Measurements from ENCODE around the gene ANKRD31.
"Not testable (repeated sequence)": the region's sequence is repeated elsewhere in the genome, so short reads cannot be mapped to it uniquely, and the experiment has no call there.

Gene ANKRD31

GRCh38 chr5:75142566-75143136 is 94.0 kb downstream of the ANKRD31 start:
- no peak for FAIRE-seq

- no peak for FAIRE-seq
These were observed 96.4 kb downstream of the ANKRD31 start for GRCh38 chr5:75140277-75140676.

GRCh38 chr5:75138689-75139088 is 98.0 kb downstream of the ANKRD31 start:
- FAIRE-seq: no peak

GRCh38 chr5:75130818-75131349 is 105.8 kb downstream of the ANKRD31 start:
- no peak for FAIRE-seq

GRCh38 chr5:75116856-75117255 is 119.8 kb downstream of the ANKRD31 start:
- no peak for FAIRE-seq

GRCh38 chr5:75114311-75114710 is 122.4 kb downstream of the ANKRD31 start:
- FAIRE-seq: not testable (repeated sequence)

- FAIRE-seq: peak; percentile 25
These were observed 123.1 kb downstream of the ANKRD31 start for GRCh38 chr5:75113354-75114113.

GRCh38 chr5:75108931-75109596 is 127.6 kb downstream of the ANKRD31 start:
- peak; percentile 90 for FAIRE-seq

- FAIRE-seq: peak; percentile 8
These were observed 128.2 kb downstream of the ANKRD31 start for GRCh38 chr5:75108515-75108914.

GRCh38 chr5:75095956-75096355 is 140.7 kb downstream of the ANKRD31 start:
- peak; percentile 19 for FAIRE-seq

GRCh38 chr5:75091597-75091996 is 145.1 kb downstream of the ANKRD31 start:
- FAIRE-seq: no peak

GRCh38 chr5:75089662-75090061 is 147.0 kb downstream of the ANKRD31 start:
- FAIRE-seq: no peak

- no peak for FAIRE-seq
These were observed 147.5 kb downstream of the ANKRD31 start for GRCh38 chr5:75089137-75089536.

GRCh38 chr5:75088648-75089047 is 148.0 kb downstream of the ANKRD31 start:
- FAIRE-seq: no peak

- FAIRE-seq: no peak
These were observed 155.2 kb downstream of the ANKRD31 start for GRCh38 chr5:75081510-75081909.

- FAIRE-seq: not testable (repeated sequence)
These were observed 157.3 kb downstream of the ANKRD31 start for GRCh38 chr5:75079346-75079745.

- no peak for FAIRE-seq
These were observed 158.7 kb downstream of the ANKRD31 start for GRCh38 chr5:75078027-75078426.

GRCh38 chr5:75072061-75072460 is 164.6 kb downstream of the ANKRD31 start:
- no peak for FAIRE-seq

GRCh38 chr5:75071100-75071499 is 165.6 kb downstream of the ANKRD31 start:
- peak; percentile 82 for FAIRE-seq

GRCh38 chr5:75067434-75067833 is 169.2 kb downstream of the ANKRD31 start:
- FAIRE-seq: no peak

- FAIRE-seq: no peak
These were observed 173.7 kb downstream of the ANKRD31 start for GRCh38 chr5:75062925-75063531.

- FAIRE-seq: peak; percentile 39
These were observed 176.6 kb downstream of the ANKRD31 start for GRCh38 chr5:75059912-75060545.
